Fibroblast of lung (primary cell): ENCODE measurements around the gene KIAA0753.

ENCODE experiments used
- CTCF ChIP-seq, 2 donors: IDR thresholded peaks in 1 of 2; conservative IDR thresholded peaks in 1 of 2; 1 replicate in 1 of 2; 2 replicates in 1 of 2; pipeline ENCODE4 v1.5.1; 2011 to 2012; ENCODE audit warnings: low read length in 2 of 2, control low read depth in 1 of 2, inconsistent platforms in 1 of 2, low read depth in 1 of 2, mild to moderate bottlenecking in 1 of 2
- EZH2 ChIP-seq: IDR thresholded peaks from 2 replicates; pipeline ENCODE4 v1.5.1; 2012; ENCODE audit warnings: low read length, control low read depth, mild to moderate bottlenecking; ENCODE audit errors: missing control alignments

GRCh38 chr17:6548034-6548433 is 92.5 kb downstream of the KIAA0753 start:
- TF ChIP-seq CTCF (conservative IDR thresholded peaks at IDR 0.05 in 1 of 2, IDR thresholded peaks at IDR 0.05 in 1 of 2; ENCODE audit: low read depth in 1 of 2, low read length in 2 of 2) (no peak), EZH2 (no peak)
